ENCODE measurements around the gene TLCD3B.
A peak's percentile ranks its signal among the peaks of the same experiment; 100 is the strongest.
"Not testable (repeated sequence)": the region's sequence is repeated elsewhere in the genome, so short reads cannot be mapped to it uniquely, and the experiment has no call there.

The TLCD3B gene

GRCh38 chr16:30025574-30025973 lies 5.5 kb downstream of the TLCD3B start:
- no peak for DNase-seq (ENCODE audit: low spot score)

- no peak for DNase-seq (ENCODE audit: low spot score)
These were observed 5.9 kb downstream of the TLCD3B start for GRCh38 chr16:30025156-30025555.

GRCh38 chr16:30024451-30024850 lies 6.6 kb downstream of the TLCD3B start:
- DNase-seq (ENCODE audit: low spot score) = no peak

- DNase-seq (ENCODE audit: low spot score) = no peak
These were observed 7.5 kb downstream of the TLCD3B start for GRCh38 chr16:30023586-30023985.

- no peak for DNase-seq (ENCODE audit: low spot score)
These were observed 8.2 kb downstream of the TLCD3B start, which contains the start of gene C16orf92 for GRCh38 chr16:30022887-30023286. Gene C16orf92, plus strand, starts transcription at chr16:30023198. Its CDS starts 143 bp downstream, at chr16:30023341.

GRCh38 chr16:30018731-30019158 lies 12.3 kb downstream of the TLCD3B start:
- no peak for DNase-seq (ENCODE audit: low spot score)

- not testable (repeated sequence) for DNase-seq (ENCODE audit: low spot score)
These were observed 13.1 kb downstream of the TLCD3B start for GRCh38 chr16:30017937-30018336.

- DNase-seq (ENCODE audit: low spot score) = no peak
These were observed 13.8 kb downstream of the TLCD3B start for GRCh38 chr16:30017277-30017656.

- DNase-seq (ENCODE audit: low spot score) = no peak
These were observed 14.4 kb downstream of the TLCD3B start for GRCh38 chr16:30016555-30017276.

- DNase-seq (ENCODE audit: low spot score) = not testable (repeated sequence)
These were observed 15.6 kb downstream of the TLCD3B start for GRCh38 chr16:30015450-30015849.

GRCh38 chr16:30012598-30012997 lies 18.5 kb downstream of the TLCD3B start:
- not testable (repeated sequence) for DNase-seq (ENCODE audit: low spot score)

GRCh38 chr16:30011714-30012504 lies 19.2 kb downstream of the TLCD3B start:
- DNase-seq (ENCODE audit: low spot score) = no peak

- no peak for DNase-seq (ENCODE audit: low spot score)
These were observed 20.0 kb downstream of the TLCD3B start, which contains the start of gene DOC2A for GRCh38 chr16:30010844-30011713. Gene DOC2A, minus strand, starts transcription at chr16:30011027. Its CDS starts 805 bp downstream, at chr16:30010222.

GRCh38 chr16:30009990-30010843 lies 20.9 kb downstream of the TLCD3B start:
- DNase-seq (ENCODE audit: low spot score) = no peak

- no peak for DNase-seq (ENCODE audit: low spot score)
These were observed 21.8 kb downstream of the TLCD3B start for GRCh38 chr16:30009085-30009862.

GRCh38 chr16:30007378-30007895 lies 23.6 kb downstream of the TLCD3B start:
- DNase-seq (ENCODE audit: low spot score) = no peak

- no peak for DNase-seq (ENCODE audit: low spot score)
These were observed 24.3 kb downstream of the TLCD3B start for GRCh38 chr16:30006659-30007377.

GRCh38 chr16:30006095-30006473 lies 25.0 kb downstream of the TLCD3B start:
- DNase-seq (ENCODE audit: low spot score) = no peak

- peak; percentile 89 for DNase-seq (ENCODE audit: low spot score)
These were observed 25.6 kb downstream of the TLCD3B start for GRCh38 chr16:30005341-30006094.

Data from HuH-7.5 (cell line).